SK-N-MC (cell line): ENCODE results near the gene CBFB.

Source experiments
- EZH2 ChIP-seq: fragments of 200-600 bp; sonication (generic); IDR thresholded peaks from one replicate; pipeline ENCODE4 v1.6.1; 2017; ENCODE audit warnings: antibody characterized with exemption
- FOXP2 ChIP-seq: optimal IDR thresholded peaks from 2 replicates; pipeline ENCODE3; 2011; ENCODE audit warnings: mild to moderate bottlenecking, moderate library complexity; ENCODE audit not compliant: insufficient read depth; ENCODE audit errors: extremely low read length, control extremely low read depth
- POLR2AphosphoS5 ChIP-seq: IDR thresholded peaks from 2 replicates; pipeline ENCODE4 v1.6.1; 2012; ENCODE audit warnings: mild to moderate bottlenecking, low read depth, low read length, borderline replicate concordance

DNA sequence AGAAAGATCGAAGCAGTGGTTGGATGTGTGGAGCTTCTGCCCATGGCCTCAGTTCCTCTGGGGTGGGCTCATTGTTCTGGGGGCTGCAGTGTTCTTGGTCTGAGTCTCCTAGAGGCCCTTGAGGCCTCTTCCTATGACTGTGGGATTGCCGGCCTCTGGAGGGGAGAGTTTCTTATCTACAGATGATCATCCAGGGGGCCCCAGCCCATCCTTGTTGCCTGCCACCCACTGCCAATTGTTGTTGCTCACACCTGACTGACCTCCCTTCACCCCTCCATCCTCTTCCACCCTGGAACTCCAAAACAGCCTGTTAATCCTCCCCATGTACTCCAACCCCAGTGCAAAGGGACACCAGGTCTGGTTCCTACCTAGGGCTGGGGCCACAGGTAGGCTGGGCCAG lies 116.0 kb downstream of the CBFB start:
- TF ChIP-seq POLR2AphosphoS5: no peak
- TF ChIP-seq EZH2: no peak
- no peak for TF ChIP-seq FOXP2
